DOHH2 (cell line): ENCODE measurements around the gene FOS.
A peak's percentile ranks its signal among the peaks of the same experiment; 100 is the strongest.

Experiments
- H3F3A ChIP-seq: fragments of 200-600 bp; sonication (generic), shearing (Covaris generic); 2 replicates; pipeline ENCODE4 v1.6.0; 2016; ENCODE audit warnings: antibody characterized with exemption, mild to moderate bottlenecking; ENCODE audit not compliant: control insufficient read depth, insufficient read depth
- H3K27ac ChIP-seq: fragments of 200-600 bp; sonication (generic); 2 replicates; pipeline ENCODE4 v1.5.1; 2014; ENCODE audit warnings: low read depth, mild to moderate bottlenecking, low read length, moderate library complexity
- H3K27me3 ChIP-seq: fragments of 200-600 bp; sonication (generic); 2 replicates; pipeline ENCODE4 v1.6.1; 2014; ENCODE audit warnings: mild to moderate bottlenecking, low read length, mixed read lengths; ENCODE audit not compliant: control insufficient read depth
- H3K36me3 ChIP-seq: fragments of 200-600 bp; sonication (generic); 2 replicates; pipeline ENCODE4 v1.6.1; 2014; ENCODE audit warnings: mild to moderate bottlenecking, low read length, moderate library complexity, mixed read lengths; ENCODE audit not compliant: control insufficient read depth
- H3K4me1 ChIP-seq: fragments of 200-600 bp; sonication (generic); 2 replicates; pipeline ENCODE4 v1.6.1; 2014; ENCODE audit warnings: mild to moderate bottlenecking, low read length, mixed read lengths; ENCODE audit not compliant: control insufficient read depth
- H3K4me2 ChIP-seq: fragments of 200-600 bp; sonication (generic); 2 replicates; pipeline ENCODE4 v1.6.0; 2014; ENCODE audit warnings: mild to moderate bottlenecking, low read length, moderate library complexity
- H3K4me3 ChIP-seq: fragments of 200-600 bp; sonication (generic); 2 replicates; pipeline ENCODE4 v1.5.1; 2014; ENCODE audit warnings: mild to moderate bottlenecking, low read length, mixed read lengths
- H3K79me2 ChIP-seq: fragments of 200-600 bp; sonication (generic); 2 replicates; pipeline ENCODE4 v1.6.1; 2014; ENCODE audit warnings: mild to moderate bottlenecking, low read length, mixed read lengths; ENCODE audit not compliant: control insufficient read depth
- H3K9me2 ChIP-seq: fragments of 200-600 bp; sonication (generic); replicated peaks from 2 replicates; pipeline ENCODE4 v1.6.1; 2014; ENCODE audit warnings: mild to moderate bottlenecking, low read length, mixed read lengths; ENCODE audit not compliant: control insufficient read depth
- H3K9me3 ChIP-seq: fragments of 200-600 bp; sonication (generic); 2 replicates; pipeline ENCODE4 v1.6.1; 2014; ENCODE audit warnings: antibody characterized with exemption, low read length, mixed read lengths; ENCODE audit not compliant: control insufficient read depth, insufficient read depth
- H4K20me1 ChIP-seq: fragments of 200-600 bp; sonication (generic); 2 replicates; pipeline ENCODE4 v1.6.0; 2014; ENCODE audit warnings: low read depth, mild to moderate bottlenecking, antibody characterized with exemption, low read length, moderate library complexity; ENCODE audit not compliant: control insufficient read depth, insufficient read depth
- EZH2phosphoT487 ChIP-seq: fragments of 200-600 bp; sonication (generic); IDR thresholded peaks from 2 replicates; pipeline ENCODE4 v1.6.1; 2017; ENCODE audit warnings: borderline replicate concordance, mild to moderate bottlenecking, antibody characterized with exemption, low read length, moderate library complexity, mixed read lengths
- TF ChIP-seq, protein P1 (sequence below): fragments of 200-600 bp; sonication (generic); IDR thresholded peaks from one replicate; pipeline ENCODE4 v1.5.1; 2014; ENCODE audit warnings: antibody characterized with exemption, mild to moderate bottlenecking, low read depth, low read length; ENCODE audit not compliant: poor library complexity, severe bottlenecking

FOS gene

DNA sequence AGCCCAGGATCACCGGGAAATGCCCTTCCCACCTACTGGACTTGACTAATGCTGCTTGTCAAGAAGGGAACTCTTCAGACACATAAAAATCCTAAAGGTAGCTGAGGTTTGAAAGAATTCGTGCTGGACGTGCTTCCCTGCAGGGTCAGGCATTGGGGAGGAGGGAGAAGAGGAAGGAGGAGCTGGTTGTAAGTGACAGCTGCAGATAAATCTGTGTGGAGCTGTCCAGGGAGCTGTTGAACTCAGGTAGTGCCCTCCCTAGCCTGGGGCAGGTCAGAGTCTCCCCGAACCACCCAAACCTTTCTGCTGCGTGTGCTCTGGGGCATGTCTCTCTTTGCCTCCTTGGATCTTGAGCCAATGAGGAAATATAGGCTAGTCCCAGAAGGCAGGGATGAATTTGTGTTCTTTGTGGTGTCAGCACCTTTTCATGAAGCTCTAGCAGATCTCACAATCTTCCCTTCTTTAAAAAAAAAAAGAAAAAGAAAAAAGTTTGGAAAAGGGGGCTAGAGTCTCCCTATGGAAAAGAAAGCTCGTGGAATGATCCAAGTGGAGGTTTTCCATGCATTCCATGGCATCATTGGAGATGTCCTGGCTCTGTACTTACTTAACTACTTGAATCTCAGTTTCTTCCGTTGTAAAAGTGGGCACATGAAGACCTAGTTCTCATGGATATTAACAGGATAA is 23.6 kb upstream of the FOS start:
- H3K4me1 ChIP-seq = peaks cover 48% of the 10 kb centered on the region
- H3K9me3 ChIP-seq = no peaks in the 10 kb centered on the region
- H3K4me2 ChIP-seq = no peak overlapping the region
- no peaks in the 10 kb centered on the region for H3K9me2 ChIP-seq
- TF ChIP-seq EZH2phosphoT487 = no peak
- TF ChIP-seq, protein P1, sequence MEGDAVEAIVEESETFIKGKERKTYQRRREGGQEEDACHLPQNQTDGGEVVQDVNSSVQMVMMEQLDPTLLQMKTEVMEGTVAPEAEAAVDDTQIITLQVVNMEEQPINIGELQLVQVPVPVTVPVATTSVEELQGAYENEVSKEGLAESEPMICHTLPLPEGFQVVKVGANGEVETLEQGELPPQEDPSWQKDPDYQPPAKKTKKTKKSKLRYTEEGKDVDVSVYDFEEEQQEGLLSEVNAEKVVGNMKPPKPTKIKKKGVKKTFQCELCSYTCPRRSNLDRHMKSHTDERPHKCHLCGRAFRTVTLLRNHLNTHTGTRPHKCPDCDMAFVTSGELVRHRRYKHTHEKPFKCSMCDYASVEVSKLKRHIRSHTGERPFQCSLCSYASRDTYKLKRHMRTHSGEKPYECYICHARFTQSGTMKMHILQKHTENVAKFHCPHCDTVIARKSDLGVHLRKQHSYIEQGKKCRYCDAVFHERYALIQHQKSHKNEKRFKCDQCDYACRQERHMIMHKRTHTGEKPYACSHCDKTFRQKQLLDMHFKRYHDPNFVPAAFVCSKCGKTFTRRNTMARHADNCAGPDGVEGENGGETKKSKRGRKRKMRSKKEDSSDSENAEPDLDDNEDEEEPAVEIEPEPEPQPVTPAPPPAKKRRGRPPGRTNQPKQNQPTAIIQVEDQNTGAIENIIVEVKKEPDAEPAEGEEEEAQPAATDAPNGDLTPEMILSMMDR = no peak
- H3K27me3 ChIP-seq = no peaks in the 10 kb centered on the region
- no peaks in the 10 kb centered on the region for H4K20me1 ChIP-seq
- no peaks in the 10 kb centered on the region; the same call in 1 of the 2 replicates for H3F3A ChIP-seq
- no peaks in the 10 kb centered on the region for H3K79me2 ChIP-seq
- H3K36me3 ChIP-seq = no peaks in the 10 kb centered on the region
- no peak overlapping the region for H3K4me3 ChIP-seq
- H3K27ac ChIP-seq = no peak overlapping the region

DNA sequence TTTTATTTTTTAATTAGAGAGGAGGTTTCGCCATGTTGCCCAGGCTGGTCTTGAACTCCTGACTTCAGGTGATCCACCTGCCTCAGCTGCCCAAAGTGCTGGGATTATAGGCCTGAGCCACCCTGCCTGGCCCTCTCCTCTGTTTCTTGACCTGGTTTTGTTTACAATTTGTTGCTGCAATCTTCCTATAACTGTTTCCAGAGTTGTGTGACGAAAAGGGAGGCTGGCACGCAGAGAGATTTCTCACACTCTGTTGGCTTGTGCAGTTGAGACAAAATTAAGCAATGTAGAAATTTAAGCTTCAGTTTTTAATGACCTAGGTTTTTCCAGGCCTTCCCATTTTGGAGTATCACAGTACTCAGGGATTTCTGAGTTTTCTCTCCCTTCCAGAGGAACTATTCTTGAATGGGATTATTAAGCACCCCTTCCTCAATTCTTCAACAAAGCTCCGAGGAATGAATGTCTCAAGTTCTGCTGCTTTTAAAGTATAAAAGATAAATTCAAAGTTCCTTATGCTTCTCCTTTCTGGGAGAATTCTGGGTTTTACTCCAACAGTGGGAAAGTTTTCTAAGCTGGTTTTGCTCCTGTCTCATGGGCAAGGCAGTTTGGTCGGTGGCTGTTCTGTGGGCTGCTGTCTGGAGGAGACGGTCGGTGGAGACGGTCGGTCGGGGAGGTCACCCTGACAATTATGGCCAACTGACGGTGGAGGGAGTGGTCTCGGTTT is 20.4 kb upstream of the FOS start:
- Histone ChIP-seq H3K36me3 (no peaks in the 10 kb centered on the region), H3F3A (no peaks in the 10 kb centered on the region), H3K4me1 (peaks cover 39% of the 10 kb centered on the region)

GRCh38 chr14:75258803-75259509 is 19.7 kb upstream of the FOS start:
- no peaks in the 10 kb centered on the region for H4K20me1 ChIP-seq
- H3K27me3 ChIP-seq = 0 out of 2 replicates have a peak, but pooled peaks cover 2% of the 10 kb centered on the region
- H3F3A ChIP-seq = no peaks in the 10 kb centered on the region
- H3K9me3 ChIP-seq = no peaks in the 10 kb centered on the region
- H3K27ac ChIP-seq = peak overlapping the region; percentile 33; the same call in 1 of the 2 replicates
- H3K4me1 ChIP-seq = peaks cover 39% of the 10 kb centered on the region
- H3K36me3 ChIP-seq = no peaks in the 10 kb centered on the region
- H3K9me2 ChIP-seq = no peaks in the 10 kb centered on the region
- no peak for TF ChIP-seq EZH2phosphoT487
- TF ChIP-seq, protein P1 = no peak
- H3K79me2 ChIP-seq = no peaks in the 10 kb centered on the region
- H3K4me3 ChIP-seq = peak overlapping the region; percentile 82
- peak overlapping the region; percentile 96 for H3K4me2 ChIP-seq

More for the DNA sequence above, 20.4 kb upstream of the FOS start:
- no peaks in the 10 kb centered on the region for H3K79me2 ChIP-seq
- H3K27ac ChIP-seq = no peak overlapping the region
- H3K9me2 ChIP-seq = no peaks in the 10 kb centered on the region
- H3K4me3 ChIP-seq = peak overlapping the region; percentile 82
- H3K4me2 ChIP-seq = peak overlapping the region; percentile 96
- H3K9me3 ChIP-seq = no peaks in the 10 kb centered on the region
- no peaks in the 10 kb centered on the region for H4K20me1 ChIP-seq
- TF ChIP-seq, protein P1 = no peak
- no peak for TF ChIP-seq EZH2phosphoT487
- H3K27me3 ChIP-seq = 0 out of 2 replicates have a peak, but pooled peaks cover 2% of the 10 kb centered on the region
